Endothelial cell of umbilical vein (primary cell): ENCODE measurements around the gene SAFB.

Experiments
- CTCF ChIP-seq, 2 donors: IDR thresholded peaks; 1 replicate in 1 of 2; 2 replicates in 1 of 2; pipeline ENCODE4 v1.5.1; 2011; ENCODE audit warnings: low read length in 2 of 2, mild to moderate bottlenecking in 2 of 2, moderate library complexity in 2 of 2, control low read depth in 1 of 2, inconsistent platforms in 1 of 2, low read depth in 1 of 2; ENCODE audit not compliant: insufficient read depth in 1 of 2; ENCODE audit errors: extremely low read depth in 1 of 2
- EZH2 ChIP-seq: IDR thresholded peaks from 2 replicates; pipeline ENCODE4 v1.6.1; 2012; ENCODE audit warnings: borderline replicate concordance, low read depth, mild to moderate bottlenecking, moderate library complexity, low read length, inconsistent platforms; ENCODE audit not compliant: severe bottlenecking
- JUN ChIP-seq: IDR thresholded peaks from 2 replicates; pipeline ENCODE4 v1.6.1; 2011; ENCODE audit warnings: borderline replicate concordance, low read depth; ENCODE audit not compliant: insufficient read length, insufficient read depth
- POLR2A ChIP-seq: IDR thresholded peaks from 2 replicates; pipeline ENCODE4 v1.6.1; 2012; ENCODE audit warnings: low read depth, mild to moderate bottlenecking, control low read depth, low read length

GRCh38 chr19:5711713-5712161 is 88.9 kb downstream of the SAFB start:
- TF ChIP-seq CTCF (IDR thresholded peaks at IDR 0.05; ENCODE audit: extremely low read depth in 1 of 2, insufficient read depth in 1 of 2, low read depth in 1 of 2, low read length in 2 of 2) (no peak), EZH2 (no peak), JUN (no peak), POLR2A (no peak)
